Measurements from ENCODE around the gene SHBG. TPM values are rescaled to one million over a fixed set of nuclear protein-coding genes. Genes with fewer than 3 reads are reported as not detected.

SHBG gene
- total RNA-seq, 1 donor from 2014 or later = 0.79 TPM

DNA sequence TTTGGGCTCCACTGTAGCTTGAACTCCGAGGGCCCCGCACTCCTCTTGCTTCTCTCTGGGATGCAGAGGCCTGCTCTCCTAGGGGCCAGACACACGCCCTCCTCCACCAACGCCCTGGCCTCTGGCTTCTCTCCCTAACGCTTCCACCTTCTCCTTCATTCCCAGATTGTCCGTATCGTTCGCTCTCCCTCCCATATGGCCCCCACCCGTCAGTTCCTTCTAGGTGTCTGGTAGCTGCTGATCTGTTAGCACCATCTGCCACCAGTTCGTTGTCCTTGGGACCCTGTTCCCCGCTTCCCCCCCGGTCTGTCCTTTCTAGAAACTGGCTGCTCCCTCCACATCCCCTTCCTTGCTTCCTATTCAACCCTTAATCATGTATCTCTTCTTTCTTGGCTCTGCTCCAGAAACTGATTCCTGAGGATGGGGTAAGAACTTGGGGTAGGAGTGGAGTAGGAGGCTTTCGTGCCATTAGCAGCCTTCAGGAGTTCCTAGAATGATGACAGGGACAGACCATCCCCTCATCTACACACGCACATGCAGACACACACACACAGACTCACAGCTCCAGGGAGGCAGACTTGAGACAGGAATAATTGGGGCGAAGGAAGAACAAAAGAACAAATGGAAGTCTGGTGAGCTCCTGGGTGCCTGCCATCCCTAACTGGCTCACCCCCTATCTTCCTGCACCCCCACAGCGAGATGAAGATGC lies 25.1 kb downstream of the SHBG start:
- Histone ChIP-seq H3K36me3 (ENCODE audit: control insufficient read depth, insufficient read depth, low read length) (no peaks in the 10 kb centered on the region), H3K4me3 (ENCODE audit: low read depth, low read length) (no peak overlapping the region), H3K27me3 (ENCODE audit: control insufficient read depth, insufficient read depth, low read length) (peaks cover 42% of the 10 kb centered on the region)
- TF ChIP-seq, protein P1, sequence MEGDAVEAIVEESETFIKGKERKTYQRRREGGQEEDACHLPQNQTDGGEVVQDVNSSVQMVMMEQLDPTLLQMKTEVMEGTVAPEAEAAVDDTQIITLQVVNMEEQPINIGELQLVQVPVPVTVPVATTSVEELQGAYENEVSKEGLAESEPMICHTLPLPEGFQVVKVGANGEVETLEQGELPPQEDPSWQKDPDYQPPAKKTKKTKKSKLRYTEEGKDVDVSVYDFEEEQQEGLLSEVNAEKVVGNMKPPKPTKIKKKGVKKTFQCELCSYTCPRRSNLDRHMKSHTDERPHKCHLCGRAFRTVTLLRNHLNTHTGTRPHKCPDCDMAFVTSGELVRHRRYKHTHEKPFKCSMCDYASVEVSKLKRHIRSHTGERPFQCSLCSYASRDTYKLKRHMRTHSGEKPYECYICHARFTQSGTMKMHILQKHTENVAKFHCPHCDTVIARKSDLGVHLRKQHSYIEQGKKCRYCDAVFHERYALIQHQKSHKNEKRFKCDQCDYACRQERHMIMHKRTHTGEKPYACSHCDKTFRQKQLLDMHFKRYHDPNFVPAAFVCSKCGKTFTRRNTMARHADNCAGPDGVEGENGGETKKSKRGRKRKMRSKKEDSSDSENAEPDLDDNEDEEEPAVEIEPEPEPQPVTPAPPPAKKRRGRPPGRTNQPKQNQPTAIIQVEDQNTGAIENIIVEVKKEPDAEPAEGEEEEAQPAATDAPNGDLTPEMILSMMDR (IDR thresholded peaks at IDR 0.05; ENCODE audit: insufficient read depth, low read length, poor library complexity, severe bottlenecking) = no peak
- DNase-seq (ENCODE audit: low read depth) = no peak

DNA sequence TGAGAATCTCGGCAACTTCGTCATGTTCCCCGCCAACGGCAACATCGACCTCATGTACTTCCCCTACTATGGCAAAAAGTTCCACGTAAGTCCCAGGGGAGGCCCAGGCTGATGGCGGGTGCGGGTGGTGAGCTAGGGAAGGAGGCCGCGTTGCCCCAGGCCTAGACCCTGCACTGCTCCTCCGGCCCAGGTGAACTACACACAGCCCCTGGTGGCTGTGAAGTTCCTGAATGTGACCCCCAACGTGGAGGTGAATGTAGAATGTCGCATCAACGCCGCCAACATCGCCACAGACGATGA lies 25.6 kb downstream of the SHBG start:
- no peak overlapping the region for H3K4me3 ChIP-seq (ENCODE audit: low read depth, low read length)
- H3K27me3 ChIP-seq (ENCODE audit: control insufficient read depth, insufficient read depth, low read length) = peaks cover 37% of the 10 kb centered on the region
- no peaks in the 10 kb centered on the region for H3K36me3 ChIP-seq (ENCODE audit: control insufficient read depth, insufficient read depth, low read length)
- TF ChIP-seq, protein P1 (IDR thresholded peaks at IDR 0.05; ENCODE audit: insufficient read depth, low read length, poor library complexity, severe bottlenecking) = no peak
- DNase-seq (ENCODE audit: low read depth) = no peak

DNA sequence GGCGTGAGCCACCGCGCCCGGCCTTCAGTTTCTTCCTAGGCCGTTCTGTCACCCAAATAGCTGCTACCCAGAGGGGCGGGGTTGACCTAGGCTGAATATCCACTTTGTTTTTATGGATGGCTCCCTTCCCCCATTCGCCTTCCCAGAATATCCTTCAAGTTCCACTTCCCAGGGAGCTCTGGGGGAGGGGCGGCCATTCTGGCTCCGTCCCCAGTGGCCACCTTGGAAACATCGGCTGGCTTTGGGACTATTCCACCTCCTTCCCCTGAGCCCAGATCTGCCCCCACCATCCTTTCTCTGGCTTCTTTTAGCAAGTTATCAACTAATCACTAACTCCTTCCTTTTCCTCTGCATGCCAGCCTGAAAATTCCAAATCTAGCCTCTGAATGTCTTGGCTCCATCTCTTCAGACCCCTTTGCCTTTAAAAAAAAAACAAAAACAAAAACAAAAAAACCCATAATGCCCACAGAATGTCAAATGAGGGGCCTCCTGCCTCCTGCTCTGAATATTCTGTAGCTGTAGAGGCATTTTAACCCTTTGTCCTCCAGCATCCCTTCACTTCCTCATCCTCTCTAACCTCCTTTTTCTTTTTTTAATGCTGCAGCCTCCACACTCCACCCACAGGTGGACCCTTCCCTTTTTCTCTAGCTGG lies 27.1 kb downstream of the SHBG start:
- Histone ChIP-seq H3K4me3 (ENCODE audit: low read depth, low read length) (no peak overlapping the region), H3K27me3 (ENCODE audit: control insufficient read depth, insufficient read depth, low read length) (peaks cover 21% of the 10 kb centered on the region), H3K36me3 (ENCODE audit: control insufficient read depth, insufficient read depth, low read length) (no peaks in the 10 kb centered on the region)
- no peak for DNase-seq (ENCODE audit: low read depth)
- TF ChIP-seq, protein P1 (IDR thresholded peaks at IDR 0.05; ENCODE audit: insufficient read depth, low read length, poor library complexity, severe bottlenecking) = no peak

DNA sequence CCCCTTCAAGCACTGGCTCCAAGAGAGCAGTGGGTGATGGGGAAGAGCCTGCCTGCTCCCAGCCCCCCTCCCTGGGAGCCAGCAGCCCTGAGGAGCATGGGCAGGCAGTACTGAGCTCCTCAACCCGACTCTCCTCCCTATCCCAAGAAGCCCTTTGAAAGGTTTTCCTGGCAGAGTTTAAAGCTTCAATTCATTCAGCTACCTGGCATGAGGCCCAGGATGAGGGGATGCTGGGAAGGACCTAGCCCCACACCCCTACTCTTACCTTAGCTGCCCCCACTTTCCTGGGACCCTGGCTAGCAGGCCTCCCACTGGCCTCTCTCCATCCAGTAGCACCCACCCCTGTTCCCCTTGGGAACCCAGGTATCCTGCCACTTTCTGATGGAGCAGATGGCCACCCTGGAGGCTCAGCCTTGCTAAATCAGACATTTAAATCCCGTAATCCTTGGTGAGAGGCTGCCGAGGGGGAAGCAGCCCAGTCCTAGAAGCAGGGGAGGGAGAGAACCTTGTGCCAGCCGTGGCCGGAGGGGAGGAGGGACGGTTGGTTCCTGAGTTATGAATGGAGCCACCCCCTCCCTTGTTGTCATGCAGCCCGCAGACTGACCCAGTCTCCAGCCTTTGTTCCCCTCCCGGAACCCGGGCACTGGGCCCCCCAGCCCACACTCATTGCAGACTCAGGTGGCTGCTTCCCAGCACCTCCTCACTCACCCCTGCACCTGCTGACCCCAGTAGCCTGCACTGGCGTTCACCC lies 37.9 kb downstream of the SHBG start:
- TF ChIP-seq, protein P1 (IDR thresholded peaks at IDR 0.05; ENCODE audit: insufficient read depth, low read length, poor library complexity, severe bottlenecking) = no peak
- Histone ChIP-seq H3K27me3 (ENCODE audit: control insufficient read depth, insufficient read depth, low read length) (no peaks in the 10 kb centered on the region), H3K4me3 (ENCODE audit: low read depth, low read length) (no peak overlapping the region), H3K36me3 (ENCODE audit: control insufficient read depth, insufficient read depth, low read length) (no peaks in the 10 kb centered on the region)
- DNase-seq (ENCODE audit: low read depth) = no peak

DNA sequence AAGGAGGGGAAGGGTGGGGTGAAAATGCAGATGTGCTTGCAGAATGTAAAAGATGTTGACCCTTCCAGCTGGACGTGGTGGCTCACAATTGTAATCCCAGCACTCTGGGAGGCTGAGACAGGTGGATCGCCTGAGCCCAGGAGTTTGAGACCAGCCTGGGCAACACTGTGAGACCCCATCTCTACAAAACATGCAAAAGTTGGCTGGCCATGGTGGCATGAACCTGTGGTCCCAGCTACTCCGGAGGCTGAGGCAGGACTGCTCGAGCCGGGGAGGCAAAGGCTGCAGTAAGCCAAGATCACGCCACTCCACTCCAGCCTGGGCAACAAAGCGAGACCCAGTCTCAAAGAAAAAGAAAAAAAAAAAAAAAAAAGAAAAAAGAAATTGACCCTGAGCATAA lies 38.5 kb downstream of the SHBG start:
- Histone ChIP-seq H3K4me3 (ENCODE audit: low read depth, low read length) (no peak overlapping the region), H3K27me3 (ENCODE audit: control insufficient read depth, insufficient read depth, low read length) (no peaks in the 10 kb centered on the region), H3K36me3 (ENCODE audit: control insufficient read depth, insufficient read depth, low read length) (peaks cover under 1% of the 10 kb centered on the region)
- TF ChIP-seq, protein P1 (IDR thresholded peaks at IDR 0.05; ENCODE audit: insufficient read depth, low read length, poor library complexity, severe bottlenecking) = no peak
- DNase-seq (ENCODE audit: low read depth) = no peak
